Smooth muscle cell (in vitro differentiated cells): ENCODE results near the gene ZGRF1. TPM values are rescaled to one million over a fixed set of nuclear protein-coding genes. Genes with fewer than 3 reads are reported as not detected.

Experiments
- DNase-seq: peaks from one replicate; lab custom pipeline; 2025; ENCODE audit not compliant: unreplicated experiment; lab: John Stamatoyannopoulos, UW
- H2AFZ ChIP-seq: fragments of 200-600 bp; sonication (generic); 2 replicates; pipeline ENCODE4 v1.6.0; 2016; ENCODE audit warnings: antibody characterized with exemption, low read depth, mild to moderate bottlenecking
- H3F3A ChIP-seq: fragments of 200-600 bp; sonication (generic); 2 replicates; pipeline ENCODE4 v1.6.0; 2017; ENCODE audit warnings: antibody characterized with exemption, low read depth
- H3K27ac ChIP-seq: fragments of 200-600 bp; sonication (generic); 2 replicates; pipeline ENCODE4 v1.5.1; 2016; ENCODE audit warnings: low read depth, mild to moderate bottlenecking
- H3K27me3 ChIP-seq: fragments of 200-600 bp; sonication (generic); 2 replicates; pipeline ENCODE4 v1.6.1; 2016; ENCODE audit warnings: low read depth, mild to moderate bottlenecking
- H3K36me3 ChIP-seq: fragments of 200-600 bp; sonication (generic); 2 replicates; pipeline ENCODE4 v1.5.1; 2016; ENCODE audit warnings: low read depth
- H3K4me1 ChIP-seq: fragments of 200-600 bp; sonication (generic); 2 replicates; pipeline ENCODE4 v1.5.1; 2016; ENCODE audit warnings: low read depth
- H3K4me2 ChIP-seq: fragments of 200-600 bp; sonication (generic); 2 replicates; pipeline ENCODE4 v1.6.0; 2016; ENCODE audit warnings: mild to moderate bottlenecking
- H3K4me3 ChIP-seq: fragments of 200-600 bp; sonication (generic); 2 replicates; pipeline ENCODE4 v1.5.1; 2016; ENCODE audit warnings: mild to moderate bottlenecking
- H3K79me2 ChIP-seq: fragments of 200-600 bp; sonication (generic); 2 replicates; pipeline ENCODE4 v1.6.0; 2016; ENCODE audit warnings: low read depth, mild to moderate bottlenecking
- H3K9ac ChIP-seq: fragments of 200-600 bp; sonication (generic); 2 replicates; pipeline ENCODE4 v1.6.0; 2016; ENCODE audit warnings: low read depth
- H3K9me3 ChIP-seq: fragments of 200-600 bp; sonication (generic); replicated peaks from 2 replicates; pipeline ENCODE4 v1.5.1; 2016; ENCODE audit warnings: low read depth
- H4K20me1 ChIP-seq: fragments of 200-600 bp; sonication (generic); 2 replicates; pipeline ENCODE4 v1.6.0; 2016; ENCODE audit warnings: low read depth
- WGBS: methylation state at CpG from one replicate; pipeline ENCODE4 v1.1.7; 2016; ENCODE audit warnings: low lambda C conversion rate; 5-methylcytosine and 5-hydroxymethylcytosine counted together
- polyA plus RNA-seq: library from polyadenylated mRNA; unstranded; fragments of >200 nt; fragmentation: Nextera tagmentation; extraction: Ambion mirVana; gene quantifications from 2 replicates; pipeline ENCODE4 v1.2.1, GENCODE V29; 2016
- total RNA-seq: library from RNA; depleted of rRNA; stranded (reverse); fragments of >200 nt; gene quantifications from 2 replicates; pipeline ENCODE4 v1.2.3, GENCODE V29; 2014
- TF ChIP-seq, protein P1 (sequence below): fragments of 200-600 bp; sonication (generic); IDR thresholded peaks from 2 replicates; pipeline ENCODE4 v1.5.1; 2017; ENCODE audit warnings: borderline replicate concordance, mild to moderate bottlenecking, antibody characterized with exemption; ENCODE audit not compliant: insufficient read depth, poor library complexity, severe bottlenecking

ZGRF1 gene
- total and polyA plus RNA-seq, 2 experiments from 2014 or later: 3.3 to 7.9 TPM

DNA sequence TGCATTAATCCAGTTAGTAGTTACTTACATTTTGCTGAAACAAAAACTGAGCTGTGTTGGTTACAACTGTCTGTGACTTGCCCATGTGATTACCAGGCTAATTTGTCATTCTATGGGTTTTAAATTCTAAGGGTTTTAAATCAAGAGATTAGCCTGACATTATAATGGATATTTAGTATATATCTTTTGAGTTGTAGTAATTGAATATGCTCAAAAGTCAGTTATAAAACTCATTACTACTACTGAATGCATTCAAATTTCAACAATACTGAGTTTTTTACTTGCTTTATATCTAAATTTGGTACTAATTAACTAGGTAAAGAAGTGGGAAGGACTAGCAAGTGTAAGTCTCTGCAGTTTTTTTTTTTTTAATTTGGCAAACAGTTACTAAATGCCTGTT, 14.9 kb upstream of the ZGRF1 start:
- Histone ChIP-seq H3F3A (no peaks in the 10 kb centered on the region), H3K4me3 (no peak overlapping the region), H3K36me3 (peaks cover 37% of the 10 kb centered on the region), H3K27me3 (no peaks in the 10 kb centered on the region), H3K9me3 (no peaks in the 10 kb centered on the region), H3K79me2 (no peaks in the 10 kb centered on the region), H3K4me1 (peaks cover 68% of the 10 kb centered on the region), H3K27ac (no peak overlapping the region), H3K9ac (no peak overlapping the region), H2AFZ (no peak overlapping the region), H3K4me2 (no peak overlapping the region), H4K20me1 (no peaks in the 10 kb centered on the region)
- no peak for DNase-seq
- TF ChIP-seq, protein P1, sequence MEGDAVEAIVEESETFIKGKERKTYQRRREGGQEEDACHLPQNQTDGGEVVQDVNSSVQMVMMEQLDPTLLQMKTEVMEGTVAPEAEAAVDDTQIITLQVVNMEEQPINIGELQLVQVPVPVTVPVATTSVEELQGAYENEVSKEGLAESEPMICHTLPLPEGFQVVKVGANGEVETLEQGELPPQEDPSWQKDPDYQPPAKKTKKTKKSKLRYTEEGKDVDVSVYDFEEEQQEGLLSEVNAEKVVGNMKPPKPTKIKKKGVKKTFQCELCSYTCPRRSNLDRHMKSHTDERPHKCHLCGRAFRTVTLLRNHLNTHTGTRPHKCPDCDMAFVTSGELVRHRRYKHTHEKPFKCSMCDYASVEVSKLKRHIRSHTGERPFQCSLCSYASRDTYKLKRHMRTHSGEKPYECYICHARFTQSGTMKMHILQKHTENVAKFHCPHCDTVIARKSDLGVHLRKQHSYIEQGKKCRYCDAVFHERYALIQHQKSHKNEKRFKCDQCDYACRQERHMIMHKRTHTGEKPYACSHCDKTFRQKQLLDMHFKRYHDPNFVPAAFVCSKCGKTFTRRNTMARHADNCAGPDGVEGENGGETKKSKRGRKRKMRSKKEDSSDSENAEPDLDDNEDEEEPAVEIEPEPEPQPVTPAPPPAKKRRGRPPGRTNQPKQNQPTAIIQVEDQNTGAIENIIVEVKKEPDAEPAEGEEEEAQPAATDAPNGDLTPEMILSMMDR: no peak

DNA sequence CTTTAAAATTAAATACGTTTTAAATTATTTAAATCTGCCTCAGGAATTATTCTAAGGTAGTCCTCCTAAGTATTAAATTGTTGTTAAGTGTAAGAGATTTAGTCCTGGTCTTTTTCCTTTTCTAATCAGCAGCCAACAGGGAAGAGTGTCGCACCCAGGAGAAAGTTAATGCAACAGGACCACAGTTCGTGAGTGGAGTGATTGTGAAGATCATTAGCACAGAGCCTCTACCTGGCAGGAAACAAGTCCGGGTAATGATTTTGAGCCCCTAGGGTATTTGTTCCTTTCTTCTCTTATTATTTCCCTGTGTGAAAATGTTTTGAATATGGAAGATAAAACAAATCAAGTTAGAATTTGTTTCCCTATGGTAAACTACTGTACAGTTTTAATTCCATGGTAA, 13.6 kb upstream of the ZGRF1 start:
- no peak overlapping the region for H2AFZ ChIP-seq
- H3K9me3 ChIP-seq: no peaks in the 10 kb centered on the region
- H3K27me3 ChIP-seq: no peaks in the 10 kb centered on the region
- no peak overlapping the region for H3K4me2 ChIP-seq
- no peak overlapping the region for H3K4me3 ChIP-seq
- no peaks in the 10 kb centered on the region for H3F3A ChIP-seq
- TF ChIP-seq, protein P1: no peak
- no peak for DNase-seq
- peaks cover 37% of the 10 kb centered on the region for H3K36me3 ChIP-seq
- no peaks in the 10 kb centered on the region for H4K20me1 ChIP-seq
- no peak overlapping the region for H3K9ac ChIP-seq
- H3K4me1 ChIP-seq: peaks cover 64% of the 10 kb centered on the region
- H3K79me2 ChIP-seq: no peaks in the 10 kb centered on the region
- no peak overlapping the region for H3K27ac ChIP-seq
- 46% methylated on average over 4 of the region's 4 CpGs for WGBS

DNA sequence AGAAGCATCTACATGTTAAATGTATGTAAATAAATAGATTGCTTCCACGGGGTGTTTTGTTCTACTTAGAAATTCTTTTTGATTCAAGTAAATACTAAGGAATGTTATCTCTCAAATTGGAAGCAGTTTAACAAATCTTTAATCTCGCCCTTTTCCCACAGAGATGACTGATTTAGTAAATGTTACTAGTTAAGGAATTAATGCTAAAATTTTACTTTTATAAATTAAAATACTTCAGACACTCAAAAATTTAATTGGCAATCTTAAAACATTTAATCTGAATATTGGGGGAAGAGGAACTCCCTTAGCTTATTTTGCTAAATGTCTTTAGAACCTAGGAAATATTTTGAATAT, 12.3 kb upstream of the ZGRF1 start:
- 36% methylated on average over 2 of the region's 2 CpGs for whole genome bisulfite sequencing
- no peak overlapping the region for H3K9ac ChIP-seq
- DNase-seq: no peak
- H3K27ac ChIP-seq: no peak overlapping the region
- H2AFZ ChIP-seq: no peak overlapping the region
- H4K20me1 ChIP-seq: no peaks in the 10 kb centered on the region
- H3K79me2 ChIP-seq: no peaks in the 10 kb centered on the region
- no peak overlapping the region for H3K4me2 ChIP-seq
- TF ChIP-seq, protein P1: no peak
- no peaks in the 10 kb centered on the region for H3F3A ChIP-seq
- H3K36me3 ChIP-seq: peaks cover 29% of the 10 kb centered on the region
- no peak overlapping the region for H3K4me3 ChIP-seq
- peaks cover 51% of the 10 kb centered on the region for H3K4me1 ChIP-seq
- H3K27me3 ChIP-seq: no peaks in the 10 kb centered on the region
- no peaks in the 10 kb centered on the region for H3K9me3 ChIP-seq

DNA sequence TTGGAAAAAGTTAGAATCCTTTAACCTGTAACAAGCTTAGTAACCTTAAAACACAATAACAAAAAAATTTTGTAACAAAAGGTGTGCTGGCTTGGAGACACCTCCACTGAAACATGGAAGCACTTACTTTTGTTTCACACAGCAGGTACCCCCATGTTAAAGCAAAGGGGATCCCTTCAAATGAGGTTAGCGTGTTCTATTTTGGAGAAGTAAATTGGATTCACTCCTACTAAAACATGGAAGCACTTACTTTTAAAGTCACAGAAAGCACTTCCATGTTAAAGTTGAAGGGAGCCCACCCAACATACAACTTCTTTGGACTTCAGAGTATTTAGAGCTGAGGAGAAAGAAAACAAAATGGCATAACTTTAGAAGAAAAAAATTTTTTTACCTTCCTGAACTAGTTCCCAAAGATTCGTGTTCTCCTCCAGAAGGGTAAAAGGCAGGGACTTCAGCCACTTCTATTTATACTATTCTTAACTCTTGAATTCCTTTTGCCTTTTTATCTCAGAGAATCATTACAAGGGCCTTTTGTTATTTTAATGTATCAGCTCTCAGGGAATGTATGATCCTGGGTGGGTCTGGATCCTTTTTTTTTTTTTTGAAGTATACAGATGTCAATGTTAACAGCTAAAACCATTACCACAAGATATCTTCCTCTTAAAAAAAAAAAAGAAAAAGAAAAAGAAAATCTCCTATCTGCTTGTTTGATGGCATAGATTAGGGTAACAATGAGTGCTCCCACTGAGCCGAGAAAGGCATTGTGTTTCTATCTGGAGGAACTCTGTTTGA, 11.8 kb upstream of the ZGRF1 start:
- Histone ChIP-seq H3K4me2 (no peak overlapping the region), H3K79me2 (no peaks in the 10 kb centered on the region), H3K4me1 (peaks cover 45% of the 10 kb centered on the region), H2AFZ (no peak overlapping the region), H3K9me3 (no peaks in the 10 kb centered on the region), H4K20me1 (no peaks in the 10 kb centered on the region), H3K4me3 (no peak overlapping the region), H3K36me3 (peaks cover 24% of the 10 kb centered on the region), H3K27me3 (no peaks in the 10 kb centered on the region), H3K9ac (no peak overlapping the region), H3F3A (no peaks in the 10 kb centered on the region), H3K27ac (no peak overlapping the region)
- 48% methylated on average over 3 of the region's 3 CpGs for WGBS
- no peak for DNase-seq
- TF ChIP-seq, protein P1: no peak
